Spleen (tissue), 7 donors: Measurements from ENCODE around the gene MAGEB5.
"Not testable (repeated sequence)": the region's sequence is repeated elsewhere in the genome, so short reads cannot be mapped to it uniquely, and the experiment has no call there.

Experiments used
- POLR2A ChIP-seq, 3 donors: fragments of 450-650 bp; IDR thresholded peaks; one replicate each; pipeline ENCODE4 v1.5.1; 2017; ENCODE audit warnings: antibody characterized with exemption in 3 of 3, mild to moderate bottlenecking in 1 of 3
- POLR2AphosphoS5 ChIP-seq, 3 donors: sonication (generic); formaldehyde crosslinking; IDR thresholded peaks; one replicate each; pipeline ENCODE4 v1.5.1; 2017; ENCODE audit warnings: antibody characterized with exemption in 3 of 3
- TF ChIP-seq, protein P1 (sequence below), 11 experiments: fragments of 200-600 bp in 7 of 11; fragments of 450-650 bp in 4 of 11; sonication (generic) in 4 of 11; IDR thresholded peaks in 8 of 11; conservative IDR thresholded peaks in 3 of 11; 1 replicate in 7 of 11; 2 replicates in 4 of 11; pipeline versions ENCODE4 v1.4.0 to v1.8.0; 2016 to 2021; ENCODE audit warnings: antibody characterized with exemption in 11 of 11, inconsistent platforms in 4 of 11, mild to moderate bottlenecking in 1 of 11
- donor health status: DM: no; HTN: no; CAD: no; lungs with moderate emphysema.
- donor health status: DM: no; HTN: no; CAD: no.
- donor health status: DM: no; HTN: no; CAD: no.

DNA sequence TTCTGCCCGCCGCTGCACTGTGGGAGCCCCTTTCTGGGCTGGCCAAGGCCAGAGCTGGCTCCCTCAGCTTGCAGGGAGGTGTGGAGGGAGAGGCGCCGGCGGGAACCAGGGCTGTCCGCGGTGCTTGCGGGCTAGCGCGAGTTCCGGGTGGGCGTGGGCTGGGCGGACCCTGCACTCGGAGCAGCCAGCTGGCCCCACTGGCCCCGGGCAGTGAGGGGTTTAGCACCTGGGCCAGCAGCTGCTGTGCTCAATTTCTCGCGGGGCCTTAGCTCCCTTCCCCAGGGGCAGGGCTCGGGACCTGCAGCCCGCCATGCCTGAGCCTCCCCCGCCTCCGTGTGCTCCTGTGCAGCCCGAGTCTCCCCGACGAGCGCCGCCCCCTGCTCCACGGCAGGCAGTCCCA is 11.3 kb upstream of the MAGEB5 start:
- TF ChIP-seq, protein P1, sequence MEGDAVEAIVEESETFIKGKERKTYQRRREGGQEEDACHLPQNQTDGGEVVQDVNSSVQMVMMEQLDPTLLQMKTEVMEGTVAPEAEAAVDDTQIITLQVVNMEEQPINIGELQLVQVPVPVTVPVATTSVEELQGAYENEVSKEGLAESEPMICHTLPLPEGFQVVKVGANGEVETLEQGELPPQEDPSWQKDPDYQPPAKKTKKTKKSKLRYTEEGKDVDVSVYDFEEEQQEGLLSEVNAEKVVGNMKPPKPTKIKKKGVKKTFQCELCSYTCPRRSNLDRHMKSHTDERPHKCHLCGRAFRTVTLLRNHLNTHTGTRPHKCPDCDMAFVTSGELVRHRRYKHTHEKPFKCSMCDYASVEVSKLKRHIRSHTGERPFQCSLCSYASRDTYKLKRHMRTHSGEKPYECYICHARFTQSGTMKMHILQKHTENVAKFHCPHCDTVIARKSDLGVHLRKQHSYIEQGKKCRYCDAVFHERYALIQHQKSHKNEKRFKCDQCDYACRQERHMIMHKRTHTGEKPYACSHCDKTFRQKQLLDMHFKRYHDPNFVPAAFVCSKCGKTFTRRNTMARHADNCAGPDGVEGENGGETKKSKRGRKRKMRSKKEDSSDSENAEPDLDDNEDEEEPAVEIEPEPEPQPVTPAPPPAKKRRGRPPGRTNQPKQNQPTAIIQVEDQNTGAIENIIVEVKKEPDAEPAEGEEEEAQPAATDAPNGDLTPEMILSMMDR (IDR thresholded peaks at IDR 0.05 in 8 of 11, conservative IDR thresholded peaks at IDR 0.05 in 3 of 11), result not testable (repeated sequence)
- not testable (repeated sequence) for TF ChIP-seq POLR2AphosphoS5, POLR2A (IDR thresholded peaks at IDR 0.05)
